HG03520 (cell line): ENCODE measurements around the gene ADARB1.

Experiments
- ATAC-seq: cut with Tn5 transposase; IDR thresholded peaks from one replicate; pipeline ENCODE4 v1.9.1; 2021; ENCODE audit warnings: mild to moderate bottlenecking, moderate library complexity; ENCODE audit not compliant: unreplicated experiment

ADARB1 gene

GRCh38 chr21:45090966-45091365 lies 16.6 kb downstream of the ADARB1 start:
- no peak for ATAC-seq

- ATAC-seq, result no peak
Observed at GRCh38 chr21:45091550-45092322, 17.4 kb downstream of the ADARB1 start.

DNA sequence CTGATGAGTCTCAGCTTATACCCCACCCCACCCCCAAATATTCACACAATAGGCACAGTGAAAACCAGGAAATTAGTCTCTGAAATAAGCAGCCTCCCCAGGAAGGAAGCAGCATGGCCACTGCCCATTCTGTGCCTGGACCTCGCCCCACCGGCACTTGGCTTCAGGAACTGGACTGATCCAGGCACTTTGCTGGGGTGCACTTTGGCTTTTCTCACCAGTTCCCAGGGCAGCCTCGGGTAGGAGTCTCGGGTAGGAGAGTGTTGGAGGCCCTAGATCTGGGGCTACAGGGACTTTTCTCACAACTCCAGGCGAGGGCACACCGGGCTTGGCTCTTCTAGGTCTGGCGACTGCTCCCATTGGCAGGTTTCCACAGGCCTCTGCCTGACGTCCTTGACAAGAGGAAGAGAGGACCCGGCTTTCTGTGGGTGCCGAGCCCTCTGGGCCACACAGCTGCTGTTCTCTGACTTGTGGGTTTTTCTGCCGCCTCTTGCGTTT lies 18.7 kb downstream of the ADARB1 start:
- ATAC-seq, result no peak

DNA sequence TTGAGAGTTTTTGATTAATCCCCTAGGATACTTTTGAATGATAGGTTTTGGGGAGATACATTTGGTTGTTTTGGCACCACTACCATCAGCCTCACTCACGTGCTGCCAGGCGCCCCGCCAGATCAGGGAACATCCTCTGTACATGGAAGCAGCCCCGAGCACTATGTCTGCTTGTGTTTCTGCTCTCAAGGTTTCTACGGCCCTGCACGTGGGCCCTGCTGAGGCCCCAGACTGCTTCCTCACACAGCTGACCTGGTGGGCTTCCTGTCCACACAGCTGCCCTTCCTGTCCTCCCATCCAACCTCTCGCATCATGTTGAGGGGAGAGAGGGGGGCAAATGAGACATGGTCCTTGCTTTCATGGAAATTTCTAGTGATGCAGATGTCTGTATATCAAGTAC lies 20.0 kb downstream of the ADARB1 start:
- ATAC-seq, result no peak

DNA sequence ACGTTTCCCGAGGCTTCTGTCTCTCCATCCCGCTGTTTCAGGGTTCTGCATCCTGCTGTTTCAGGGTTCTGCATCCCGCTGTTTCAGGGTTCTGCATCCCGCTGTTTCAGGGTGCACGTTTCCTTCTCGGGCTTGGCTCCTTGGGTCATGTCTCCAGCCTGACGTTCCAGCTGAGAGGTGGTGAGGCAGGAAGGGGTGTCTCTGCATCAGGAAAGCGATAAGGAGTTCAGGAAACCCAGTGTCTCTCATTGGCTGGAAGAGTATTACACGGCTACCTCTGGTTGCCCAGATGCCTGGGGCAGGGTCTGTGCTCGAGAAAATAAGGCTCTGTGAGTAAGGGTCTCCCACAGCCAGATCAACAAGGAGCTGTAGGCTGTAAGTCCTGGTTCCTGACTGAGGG lies 21.1 kb downstream of the ADARB1 start:
- ATAC-seq, result no peak

- no peak for ATAC-seq
Observed at GRCh38 chr21:45096217-45096616, 21.8 kb downstream of the ADARB1 start.

DNA sequence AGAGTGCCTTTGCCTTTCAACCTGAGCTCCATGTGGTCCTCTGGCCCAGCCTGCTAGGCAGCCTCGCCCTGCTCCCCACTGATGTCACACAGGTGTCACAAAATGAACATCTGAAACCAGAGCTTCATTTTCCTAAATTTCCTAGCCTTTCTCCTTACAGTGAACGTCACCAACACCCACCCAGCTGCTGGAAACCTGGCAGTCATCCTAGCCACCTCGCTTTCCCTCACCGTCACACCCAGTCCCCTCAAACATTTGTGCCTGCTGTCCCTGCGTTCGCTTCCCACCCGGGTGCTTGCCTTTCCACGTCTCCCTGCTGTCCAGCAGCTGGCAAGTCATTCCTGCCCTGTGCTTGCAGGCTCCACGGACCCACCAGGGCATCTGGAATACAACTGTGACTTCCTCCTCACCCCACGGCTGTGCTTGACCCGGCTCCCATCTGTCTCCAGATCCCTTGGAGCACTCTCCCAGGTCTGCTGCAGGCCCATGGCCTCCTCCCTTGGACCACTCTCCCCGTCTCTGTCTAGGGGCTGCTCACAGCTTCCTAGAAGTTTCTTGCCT lies 23.5 kb downstream of the ADARB1 start:
- ATAC-seq, result no peak

GRCh38 chr21:45098867-45099266 lies 24.5 kb downstream of the ADARB1 start:
- ATAC-seq, result no peak

DNA sequence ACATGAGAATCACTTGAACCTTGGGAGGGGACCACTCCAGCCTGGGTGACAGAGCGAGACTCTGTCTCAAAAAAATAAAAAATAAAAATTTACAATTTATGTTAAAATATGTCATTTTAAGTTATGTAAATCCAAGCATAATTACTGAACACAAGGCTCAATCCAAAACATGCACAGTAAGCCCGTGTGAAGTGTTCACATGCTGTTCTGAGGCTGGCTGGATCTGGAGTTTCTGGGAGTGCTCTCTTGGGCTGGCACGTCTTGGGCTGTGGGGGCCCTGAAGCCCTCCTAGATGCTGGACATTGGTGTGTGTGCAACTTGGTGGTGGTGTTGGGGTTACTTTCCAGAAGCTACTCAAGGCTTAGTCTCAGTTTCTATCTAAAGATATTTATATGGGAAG lies 25.2 kb downstream of the ADARB1 start:
- no peak for ATAC-seq

DNA sequence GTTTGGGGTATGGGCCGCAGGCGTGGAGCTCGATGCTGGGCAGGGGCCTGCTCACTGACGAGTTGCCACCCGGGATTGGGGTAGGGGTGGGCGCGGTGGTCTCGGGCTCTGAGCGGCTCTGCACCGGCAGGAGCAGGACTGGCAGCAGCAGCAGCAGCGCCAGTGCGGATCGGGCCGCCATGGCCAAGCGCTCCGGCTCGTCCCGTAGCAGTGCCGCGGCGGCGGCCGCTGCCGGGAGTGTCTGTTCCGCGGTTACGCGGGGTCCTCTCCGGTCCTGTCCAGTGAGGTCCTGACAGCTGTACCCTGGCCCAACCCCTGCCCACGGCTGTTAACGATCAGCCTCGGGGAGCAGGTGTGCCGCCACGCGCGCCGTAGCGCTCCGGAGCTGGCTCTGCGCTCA lies 26.5 kb downstream of the ADARB1 start:
- ATAC-seq, result no peak

DNA sequence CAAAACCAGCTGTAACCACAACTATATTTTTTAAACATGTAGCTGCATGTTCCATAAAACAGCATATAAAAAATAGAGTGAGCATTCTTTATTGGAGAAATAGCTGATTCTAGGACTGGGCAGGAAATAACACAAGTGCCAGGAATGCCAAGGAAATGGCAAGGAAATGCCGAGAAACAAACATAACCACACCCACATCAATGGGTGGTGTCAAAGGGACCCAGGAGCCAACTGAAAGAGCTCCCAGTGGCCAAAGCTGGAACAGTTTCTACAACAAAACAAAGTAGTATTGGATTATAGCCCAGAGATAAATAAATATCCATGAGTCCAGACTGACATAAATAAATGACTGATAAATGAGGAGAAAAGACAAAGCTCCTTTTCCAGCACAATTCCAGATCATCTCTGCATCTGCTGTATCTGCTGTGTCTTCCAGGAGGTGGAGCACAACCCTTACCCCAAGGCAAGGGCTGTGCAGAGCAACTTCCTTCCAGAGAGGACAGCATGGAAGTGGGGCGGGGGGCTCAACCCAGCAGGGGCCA lies 28.1 kb downstream of the ADARB1 start:
- ATAC-seq, result no peak

GRCh38 chr21:45103971-45104520 lies 29.7 kb downstream of the ADARB1 start:
- no peak for ATAC-seq

GRCh38 chr21:45104560-45104959 lies 30.2 kb downstream of the ADARB1 start:
- ATAC-seq, result no peak

DNA sequence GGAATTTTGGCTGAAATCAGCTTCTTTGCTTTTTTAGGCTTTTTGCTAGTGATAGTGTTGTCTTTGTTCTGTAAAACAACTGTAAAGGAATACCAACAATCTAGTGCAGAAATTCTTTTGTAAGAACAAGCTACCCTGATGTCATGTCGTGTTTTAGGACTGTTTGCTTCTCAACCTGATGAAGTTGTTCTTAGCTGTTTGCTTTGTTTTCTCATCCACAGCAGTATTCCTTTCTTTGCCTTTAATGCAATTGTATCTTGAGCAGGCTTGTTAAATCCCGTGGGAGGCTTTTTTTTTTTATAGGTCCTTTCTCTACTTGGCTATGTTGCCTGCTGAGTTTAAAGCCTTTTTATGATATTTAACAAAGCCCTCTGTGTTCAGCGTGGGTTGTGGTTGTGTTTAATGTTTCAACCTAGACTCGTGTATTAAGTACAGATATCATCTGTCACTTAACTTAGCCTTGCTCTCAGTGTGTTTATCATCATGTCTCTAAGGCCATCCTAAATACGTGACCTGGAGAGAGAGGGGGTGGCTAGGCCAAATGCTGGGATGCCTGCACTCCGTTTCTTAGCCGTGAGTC lies 31.6 kb downstream of the ADARB1 start:
- no peak for ATAC-seq

DNA sequence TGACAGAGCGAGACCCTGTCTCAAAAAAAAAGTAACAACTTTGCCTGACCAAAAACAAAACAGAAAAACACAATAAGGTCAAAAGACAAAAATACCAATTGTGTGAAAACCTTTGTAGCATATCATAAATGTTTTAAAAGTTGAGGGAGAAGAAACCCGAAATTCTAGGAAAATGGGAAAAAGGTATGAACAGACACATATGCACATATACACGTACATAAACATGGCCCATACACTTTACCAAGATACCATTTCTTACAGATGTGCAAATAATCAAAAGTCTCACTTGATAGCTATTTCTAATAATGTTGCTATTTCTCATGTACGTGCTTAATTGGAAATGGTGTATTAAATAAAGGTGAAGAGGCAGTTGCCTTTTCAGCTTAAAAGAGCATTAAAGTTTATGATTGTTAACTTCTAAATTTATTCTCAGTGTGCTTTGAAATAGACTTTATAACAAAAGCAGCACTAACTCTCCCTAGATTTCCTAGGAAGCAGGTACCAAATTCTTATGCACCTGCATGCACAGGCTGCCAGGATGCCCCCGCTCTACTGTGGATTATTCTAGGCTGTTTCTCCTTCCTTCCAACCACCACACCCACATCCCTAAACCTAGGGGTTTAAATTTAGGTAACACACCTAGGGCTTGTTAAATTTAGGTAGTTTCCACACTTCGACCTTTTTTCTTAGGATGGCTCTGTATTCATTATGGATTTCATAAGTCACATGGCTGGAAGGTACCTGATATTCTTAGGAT lies 33.8 kb downstream of the ADARB1 start:
- no peak for ATAC-seq

GRCh38 chr21:45108808-45109781 lies 34.7 kb downstream of the ADARB1 start:
- ATAC-seq, result peak; percentile 3

GRCh38 chr21:45109831-45110492 lies 35.6 kb downstream of the ADARB1 start:
- ATAC-seq, result peak; percentile 78

- ATAC-seq, result no peak
Observed at GRCh38 chr21:45110873-45111624, 36.7 kb downstream of the ADARB1 start.

DNA sequence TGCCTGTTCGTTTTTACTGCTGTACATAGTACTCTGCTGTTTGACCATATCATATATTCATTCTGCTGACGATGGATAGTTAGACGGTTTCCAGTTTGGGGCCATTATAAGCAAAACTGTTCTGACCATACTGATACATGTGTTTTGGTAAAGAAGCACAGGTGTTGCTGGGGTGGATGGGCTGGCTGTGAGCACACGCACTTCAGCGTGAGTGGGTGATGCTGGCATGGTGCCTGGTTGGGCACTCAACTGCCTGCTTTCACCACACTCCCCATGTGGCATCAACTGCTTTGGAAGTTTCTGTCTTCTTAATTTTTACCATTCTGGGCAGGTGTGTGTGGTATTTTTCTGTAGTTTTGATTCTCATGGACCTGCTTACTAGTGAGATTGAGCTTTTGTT lies 37.3 kb downstream of the ADARB1 start:
- ATAC-seq, result no peak
